OCI-LY7 (cell line): ENCODE results near the gene WSB2. TPM values are rescaled to one million over a fixed set of nuclear protein-coding genes. Genes with fewer than 3 reads are reported as not detected.

ENCODE experiments used
- BruUV-seq: library from RNA; stranded (reverse); fragments of 400-500 nt; replicated peaks from 2 replicates; lab custom pipeline; 2021; lab: Mats Ljungman, UMichigan
- CTCF ChIA-PET: fragments of 300-600 bp; sonication (Branson Sonifier 250); formaldehyde crosslinking; loops from one replicate; lab custom pipeline; 2022; ENCODE audit warnings: antibody characterized with exemption; ENCODE audit not compliant: unreplicated experiment; lab: Charles Lee
- POLR2A ChIA-PET: fragments of 300-600 bp; sonication (Branson Sonifier 250); formaldehyde crosslinking; loops from one replicate; lab custom pipeline; 2022; ENCODE audit warnings: antibody characterized with exemption; lab: Charles Lee
- DNase-seq: peaks from one replicate; pipeline ENCODE4 v3.0.0-alpha.2; 2015; ENCODE audit warnings: low spot score
- H2AFZ ChIP-seq: fragments of 200-600 bp; sonication (generic), shearing (Covaris generic); 2 replicates; pipeline ENCODE4 v1.6.1; 2014; ENCODE audit warnings: mild to moderate bottlenecking, antibody characterized with exemption, low read length, moderate library complexity
- H3K27ac ChIP-seq: fragments of 200-600 bp; sonication (generic); 2 replicates; pipeline ENCODE4 v1.5.1; 2014; ENCODE audit warnings: mixed run types, low read depth, mild to moderate bottlenecking, moderate library complexity, low read length, inconsistent platforms; ENCODE audit not compliant: poor library complexity, severe bottlenecking
- H3K36me3 ChIP-seq: fragments of 200-600 bp; sonication (generic); 2 replicates; pipeline ENCODE4 v1.6.1; 2014; ENCODE audit warnings: mild to moderate bottlenecking, antibody characterized with exemption, low read length, moderate library complexity, mixed read lengths; ENCODE audit not compliant: insufficient read depth
- H3K4me1 ChIP-seq: fragments of 200-600 bp; sonication (generic); 2 replicates; pipeline ENCODE4 v1.5.1; 2014; ENCODE audit warnings: mild to moderate bottlenecking, low read length; ENCODE audit not compliant: insufficient read depth, poor library complexity, severe bottlenecking
- H3K4me2 ChIP-seq: fragments of 200-600 bp; sonication (generic); 2 replicates; pipeline ENCODE4 v1.6.1; 2014; ENCODE audit warnings: mild to moderate bottlenecking, low read length
- H3K4me3 ChIP-seq: fragments of 200-600 bp; sonication (generic); 2 replicates; pipeline ENCODE4 v1.5.1; 2014; ENCODE audit warnings: mild to moderate bottlenecking, low read depth, low read length; ENCODE audit not compliant: poor library complexity, severe bottlenecking
- H3K79me2 ChIP-seq: fragments of 200-600 bp; sonication (generic); 2 replicates; pipeline ENCODE4 v1.6.1; 2016; ENCODE audit warnings: low read depth, mild to moderate bottlenecking, low read length, moderate library complexity, mixed read lengths; ENCODE audit not compliant: insufficient read depth
- H3K9me2 ChIP-seq: fragments of 200-600 bp; sonication (generic); 2 replicates; pipeline ENCODE4 v1.6.1; 2016; ENCODE audit warnings: mild to moderate bottlenecking, low read length, mixed read lengths; ENCODE audit not compliant: insufficient read depth
- H3K9me3 ChIP-seq: fragments of 200-600 bp; sonication (generic); 2 replicates; pipeline ENCODE4 v1.6.1; 2014; ENCODE audit warnings: mild to moderate bottlenecking, mixed run types, low read length, mixed read lengths
- H4K20me1 ChIP-seq: fragments of 200-600 bp; sonication (generic); 2 replicates; pipeline ENCODE4 v1.6.1; 2014; ENCODE audit warnings: mild to moderate bottlenecking, antibody characterized with exemption, low read length, moderate library complexity, mixed read lengths; ENCODE audit not compliant: insufficient read depth
- CTCF ChIP-seq: fragments of 200-600 bp; sonication (generic); conservative IDR thresholded peaks from 2 replicates; pipeline ENCODE4 v1.5.1; 2014; ENCODE audit warnings: mild to moderate bottlenecking, antibody characterized with exemption, low read length, moderate library complexity, mixed read lengths
- EZH2phosphoT487 ChIP-seq: fragments of 200-600 bp; sonication (generic); IDR thresholded peaks from 2 replicates; pipeline ENCODE4 v1.6.1; 2018; ENCODE audit warnings: low read depth, borderline replicate concordance, mild to moderate bottlenecking, mixed run types, antibody characterized with exemption, low read length, moderate library complexity, mixed read lengths
- intact Hi-C: fragments of 100-400 bp; cut with micrococcal nuclease; formaldehyde crosslinking; loops from one replicate; pipeline ENCODE4 v1.10.0; 2022; ENCODE audit not compliant: unreplicated experiment
- total RNA-seq, 2 experiments: library from RNA; depleted of rRNA in 1 of 2; stranded (reverse); fragments of >200 nt in 1 of 2; shearing (Covaris generic) in 1 of 2; gene quantifications; 2 replicates each; pipeline ENCODE4 v1.2.3, GENCODE V29; 2014 to 2022

The WSB2 gene
- total RNA-seq, 2 experiments from 2014 or later: 31.9 to 34.4 TPM

- H3K4me2 ChIP-seq: 0 out of 2 replicates have a peak overlapping the region, but pooled peaks have one; percentile 34
- intact Hi-C loops: no loop called here
- CTCF ChIA-PET: no interaction called here
- H4K20me1 ChIP-seq: no peaks in the 10 kb centered on the region
- H3K27ac ChIP-seq: no peak overlapping the region
- POLR2A ChIA-PET: no interaction called here
- H3K36me3 ChIP-seq: no peaks in the 10 kb centered on the region
- H3K79me2 ChIP-seq: no peaks in the 10 kb centered on the region
- H3K4me1 ChIP-seq: peaks cover 13% of the 10 kb centered on the region
- H2AFZ ChIP-seq: peak overlapping the region; percentile 88
- no peak for TF ChIP-seq CTCF
- H3K4me3 ChIP-seq: no peak overlapping the region
- H3K9me2 ChIP-seq: no peaks in the 10 kb centered on the region
- no TSS peak for BruUV-seq
- DNase-seq: no peak
- no peaks in the 10 kb centered on the region for H3K9me3 ChIP-seq
Measured at GRCh38 chr12:118073768-118074167, 12.8 kb upstream of the WSB2 start.

- ChIA-PET CTCF (no interaction called here), POLR2A (no interaction called here)
- Histone ChIP-seq H3K9me2 (no peaks in the 10 kb centered on the region), H3K4me3 (no peak overlapping the region), H3K79me2 (no peaks in the 10 kb centered on the region), H3K27ac (no peak overlapping the region), H4K20me1 (no peaks in the 10 kb centered on the region), H2AFZ (no peak overlapping the region), H3K4me2 (no peak overlapping the region), H3K4me1 (peaks cover 16% of the 10 kb centered on the region), H3K36me3 (no peaks in the 10 kb centered on the region), H3K9me3 (no peaks in the 10 kb centered on the region)
- no TSS peak for BruUV-seq
- intact Hi-C loops: no loop called here
- DNase-seq: no peak
- TF ChIP-seq EZH2phosphoT487 (no peak), CTCF (no peak)
Measured at GRCh38 chr12:118070650-118071049, 9.7 kb upstream of the WSB2 start.

GRCh38 chr12:118068445-118068844, 7.5 kb upstream of the WSB2 start:
- Histone ChIP-seq H3K9me2 (no peaks in the 10 kb centered on the region), H3K79me2 (no peaks in the 10 kb centered on the region), H3K9me3 (no peaks in the 10 kb centered on the region), H3K4me2 (no peak overlapping the region), H4K20me1 (no peaks in the 10 kb centered on the region), H3K36me3 (no peaks in the 10 kb centered on the region), H3K4me3 (no peak overlapping the region), H3K27ac (no peak overlapping the region), H2AFZ (no peak overlapping the region), H3K4me1 (peaks cover 26% of the 10 kb centered on the region)
- intact Hi-C loops: no loop called here
- no TSS peak for BruUV-seq
- DNase-seq: no peak
- CTCF ChIA-PET: no interaction called here
- POLR2A ChIA-PET: interaction anchor here (0.6 to 0.7 kb wide), 2 partner anchors 133 to 194 kb away, joined by 3 read pairs; no protein-coding TSS in a partner anchor
- TF ChIP-seq CTCF: no peak
- TF ChIP-seq EZH2phosphoT487: no peak
